SK-N-SH (cell line): ENCODE measurements around the gene NOL4L. TPM values are rescaled to one million over a fixed set of nuclear protein-coding genes. Genes with fewer than 3 reads are reported as not detected.

Experiments
- CTCF ChIA-PET: fragments of 300-600, 350-600 bp; formaldehyde crosslinking; extraction: SDS; loops from one replicate; lab custom pipeline; 2021; lab: Yijun Ruan, JAX
- POLR2A ChIA-PET: fragments of 350-600 bp; sonication (Branson Sonifier 250); formaldehyde crosslinking; extraction: SDS; loops from one replicate; lab custom pipeline; 2020; ENCODE audit warnings: antibody characterized with exemption, inconsistent platforms; lab: Yijun Ruan, JAX
- DNase-seq: peaks from one replicate; pipeline ENCODE4 v3.0.0; 2012
- H2AFZ ChIP-seq: fragments of 200-600 bp; sonication (generic); 2 replicates; pipeline ENCODE4 v1.8.1; 2016; ENCODE audit warnings: antibody characterized with exemption, mild to moderate bottlenecking, low read depth
- H3F3A ChIP-seq: fragments of 200-600 bp; sonication (generic); replicated peaks from 2 replicates; pipeline ENCODE3; 2016; ENCODE audit warnings: antibody characterized with exemption, mild to moderate bottlenecking; ENCODE audit not compliant: insufficient read depth
- H3K27ac ChIP-seq, 2 experiments: fragments of 200-500 bp in 1 of 2; fragments of 200-600 bp in 1 of 2; sonication (Bioruptor generic) in 1 of 2; sonication (generic), shearing (Covaris generic) in 1 of 2; 2 replicates each; pipeline versions ENCODE4 v1.5.1 to v1.6.1; 2014 to 2016; ENCODE audit warnings: low read depth in 2 of 2, inconsistent platforms in 1 of 2, low read length in 1 of 2, mild to moderate bottlenecking in 1 of 2, mixed read lengths in 1 of 2
- H3K27me3 ChIP-seq: fragments of 200-600 bp; sonication (generic), shearing (Covaris generic); 2 replicates; pipeline ENCODE4 v1.6.1; 2016; ENCODE audit warnings: mixed run types; ENCODE audit not compliant: insufficient read depth
- H3K36me3 ChIP-seq, 2 experiments: fragments of 200-500 bp in 1 of 2; fragments of 200-600 bp in 1 of 2; sonication (Bioruptor generic) in 1 of 2; sonication (generic) in 1 of 2; replicated peaks in 1 of 2; 2 replicates each; pipeline versions ENCODE3 to v1.5.1; 2014 to 2016; ENCODE audit warnings: low read length in 1 of 2, mild to moderate bottlenecking in 1 of 2; ENCODE audit not compliant: insufficient read depth in 2 of 2, control insufficient read depth in 1 of 2
- H3K4me1 ChIP-seq, 2 experiments: fragments of 200-500 bp in 1 of 2; fragments of 200-600 bp in 1 of 2; sonication (Bioruptor generic) in 1 of 2; sonication (generic), shearing (Covaris generic) in 1 of 2; 2 replicates each; pipeline versions ENCODE4 v1.5.1 to v1.6.1; 2014 to 2016; ENCODE audit warnings: low read depth in 1 of 2, low read length in 1 of 2, mixed run types in 1 of 2; ENCODE audit not compliant: insufficient read depth in 2 of 2, control insufficient read depth in 1 of 2
- H3K4me2 ChIP-seq: fragments of 200-600 bp; sonication (generic), shearing (Covaris generic); 2 replicates; pipeline ENCODE4 v1.6.1; 2017; ENCODE audit warnings: mixed run types
- H3K4me3 ChIP-seq, 2 experiments: fragments of 200-500 bp in 1 of 2; fragments of 200-600 bp in 1 of 2; sonication (Bioruptor generic) in 1 of 2; sonication (generic), shearing (Covaris generic) in 1 of 2; 2 replicates each; pipeline versions ENCODE4 v1.5.1 to v1.8.1; 2014 to 2016; ENCODE audit warnings: low read depth in 2 of 2, inconsistent platforms in 1 of 2, low read length in 1 of 2, mild to moderate bottlenecking in 1 of 2, mixed read lengths in 1 of 2, moderate library complexity in 1 of 2
- H3K79me2 ChIP-seq: fragments of 200-600 bp; sonication (generic); 2 replicates; pipeline ENCODE4 v1.8.1; 2017; ENCODE audit warnings: mild to moderate bottlenecking; ENCODE audit not compliant: insufficient read depth
- H3K9ac ChIP-seq: fragments of 200-600 bp; sonication (generic); 2 replicates; pipeline ENCODE4 v1.6.1; 2017; ENCODE audit warnings: mixed run types
- H3K9me2 ChIP-seq: fragments of 200-600 bp; sonication (generic); 2 replicates; pipeline ENCODE4 v1.6.1; 2017; ENCODE audit warnings: mixed run types
- H3K9me3 ChIP-seq: fragments of 200-600 bp; sonication (generic); 2 replicates; pipeline ENCODE4 v1.6.1; 2017; ENCODE audit warnings: mixed run types, mild to moderate bottlenecking, moderate library complexity
- H4K20me1 ChIP-seq: fragments of 200-600 bp; sonication (generic); 2 replicates; pipeline ENCODE4 v1.6.1; 2017; ENCODE audit warnings: mild to moderate bottlenecking, mixed run types; ENCODE audit not compliant: insufficient read depth
- CHD2 ChIP-seq: fragments of 150-350 bp; IDR thresholded peaks from 2 replicates; pipeline ENCODE4 v1.6.1; 2018; ENCODE audit warnings: low read length; ENCODE audit not compliant: partially characterized antibody
- ELF1 ChIP-seq: IDR thresholded peaks from 2 replicates; pipeline ENCODE4 v1.4.0; 2012
- EZH2phosphoT487 ChIP-seq: fragments of 200-600 bp; sonication (generic); IDR thresholded peaks from 2 replicates; pipeline ENCODE4 v1.6.1; 2017; ENCODE audit warnings: low read depth, mixed run types, mild to moderate bottlenecking, antibody characterized with exemption, moderate library complexity, borderline replicate concordance
- FOXM1 ChIP-seq: IDR thresholded peaks from 2 replicates; pipeline ENCODE4 v1.4.0; 2012; ENCODE audit warnings: low read depth, mild to moderate bottlenecking
- GATA2 ChIP-seq: sonication (generic); formaldehyde crosslinking; IDR thresholded peaks from 2 replicates; pipeline ENCODE4 v1.5.0; 2020; ENCODE audit warnings: mild to moderate bottlenecking, missing genetic modification reagents
- JUND ChIP-seq: IDR thresholded peaks from 2 replicates; pipeline ENCODE4 v1.4.0; 2012
- MEF2A ChIP-seq: IDR thresholded peaks from 2 replicates; pipeline ENCODE4 v1.4.0; 2012; ENCODE audit warnings: low read depth, borderline replicate concordance
- POLR2AphosphoS5 ChIP-seq: IDR thresholded peaks from 2 replicates; pipeline ENCODE4 v1.6.1; 2012; ENCODE audit warnings: low read depth, low read length
- RFX5 ChIP-seq: IDR thresholded peaks from 2 replicates; pipeline ENCODE4 v1.6.1; 2012; ENCODE audit warnings: mild to moderate bottlenecking, improper control_type of control experiment, low read length
- RXRA ChIP-seq: IDR thresholded peaks from 2 replicates; pipeline ENCODE4 v1.4.0; 2012; ENCODE audit warnings: low read depth, mild to moderate bottlenecking, borderline replicate concordance
- SIN3A ChIP-seq: IDR thresholded peaks from 2 replicates; pipeline ENCODE4 v1.6.1; 2012; ENCODE audit warnings: low read depth, mild to moderate bottlenecking, low read length, moderate library complexity, borderline replicate concordance
- SMC3 ChIP-seq: IDR thresholded peaks from 2 replicates; pipeline ENCODE4 v1.6.1; 2012; ENCODE audit warnings: low read depth, low read length, improper control_type of control experiment
- TAF1 ChIP-seq: IDR thresholded peaks from 2 replicates; pipeline ENCODE4 v1.6.1; 2012; ENCODE audit warnings: low read depth, mild to moderate bottlenecking, low read length, moderate library complexity, borderline replicate concordance
- YY1 ChIP-seq: IDR thresholded peaks from 2 replicates; pipeline ENCODE4 v1.4.0; 2012; ENCODE audit warnings: low read depth, mild to moderate bottlenecking
- WGBS: methylation state at CpG from one replicate; pipeline ENCODE4 v1.1.6; 2017; ENCODE audit warnings: low lambda C conversion rate; 5-methylcytosine and 5-hydroxymethylcytosine counted together
- polyA plus RNA-seq, 3 experiments: library from polyadenylated mRNA; depleted of rRNA; stranded (reverse); fragments of >200 nt; gene quantifications; 2 replicates each; pipeline ENCODE4 v1.2.3, GENCODE V29; 2012
- TF ChIP-seq, protein P1 (sequence below): IDR thresholded peaks from 2 replicates; pipeline ENCODE4 v1.4.0; 2012; ENCODE audit warnings: low read depth

NOL4L gene
- polyA plus RNA-seq, 1 of the 3 experiments (the other 2 are of a cell fraction): 14.3 TPM

DNA sequence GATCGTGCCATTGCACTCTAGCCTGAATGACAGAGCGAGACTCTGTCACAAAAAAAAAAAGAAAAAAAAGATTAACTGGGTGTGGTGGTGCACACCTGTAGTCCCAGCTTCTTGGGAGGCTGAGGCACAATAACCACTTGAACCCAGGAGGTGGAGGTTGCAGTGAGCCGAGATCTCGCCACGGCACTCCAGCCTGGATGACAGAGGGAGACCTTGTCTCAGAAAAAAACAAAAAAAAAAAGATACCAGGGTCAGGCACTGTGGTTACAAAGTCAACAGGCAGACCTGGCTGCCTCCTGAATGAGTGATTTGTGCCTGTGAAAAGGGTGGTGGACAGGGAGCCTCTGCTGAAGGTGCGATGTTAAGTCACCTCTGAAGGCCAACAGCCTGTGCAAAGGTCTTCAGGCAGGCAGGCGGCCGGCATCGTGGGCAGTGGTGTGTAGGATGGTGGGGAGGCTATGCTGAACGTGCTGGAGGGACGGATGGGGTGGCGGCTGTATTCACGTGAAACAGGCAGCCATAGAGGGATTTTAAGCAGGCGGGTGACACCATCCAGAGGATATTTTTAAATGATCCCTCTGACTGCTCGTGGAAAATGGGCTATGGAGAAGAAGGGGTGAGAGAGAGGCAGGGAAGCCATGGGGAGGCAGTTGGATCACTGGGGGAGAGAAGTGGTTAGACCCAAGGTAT is 41.4 kb downstream of the NOL4L start:
- TF ChIP-seq POLR2AphosphoS5: no peak
- TF ChIP-seq CHD2: no peak
- no peak for TF ChIP-seq TAF1
- no peak for TF ChIP-seq MEF2A
- TF ChIP-seq, all 33 proteins: peak for 0
- Histone ChIP-seq H3K27me3 (no peaks in the 10 kb centered on the region), H3K36me3 (no peaks in the 10 kb centered on the region), H3K9me3 (no peaks in the 10 kb centered on the region), H2AFZ (no peak overlapping the region), H3K4me1 (peaks cover 0 to 28% of the 10 kb centered on the region in 2 experiments; a peak in 1 of 4 replicates), H3K4me3 (no peak overlapping the region), H3K27ac (no peak overlapping the region), H3K9ac (no peak overlapping the region), H3K4me2 (no peak overlapping the region), H3F3A (no peaks in the 10 kb centered on the region), H3K9me2 (no peaks in the 10 kb centered on the region), H4K20me1 (no peaks in the 10 kb centered on the region), H3K79me2 (no peaks in the 10 kb centered on the region)
- 82% methylated on average over 15 of the region's 15 CpGs for WGBS
- DNase-seq: no peak
- POLR2A ChIA-PET: no interaction called here
- CTCF ChIA-PET: no interaction called here

DNA sequence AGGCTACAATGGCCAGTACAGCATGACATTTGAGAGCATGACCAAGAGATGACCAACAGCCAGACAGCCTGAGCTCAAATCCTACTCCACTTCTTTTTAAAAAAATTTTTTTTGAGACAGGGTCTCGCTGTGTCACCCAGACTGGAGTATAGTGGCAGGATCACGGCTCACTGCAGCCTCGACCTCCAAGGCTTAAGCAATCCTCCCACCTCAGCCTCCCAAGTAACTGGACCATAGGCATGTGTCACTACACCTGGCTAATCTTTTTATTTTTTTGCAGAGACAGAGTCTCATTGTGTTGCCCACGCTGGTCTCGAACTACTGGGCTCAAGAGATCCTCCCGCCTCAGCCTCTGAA is 42.9 kb downstream of the NOL4L start:
- Histone ChIP-seq H3K27ac (no peak overlapping the region), H3K4me3 (no peak overlapping the region), H3K9ac (no peak overlapping the region), H3K9me3 (no peaks in the 10 kb centered on the region), H3K36me3 (no peaks in the 10 kb centered on the region), H2AFZ (no peak overlapping the region), H3K9me2 (no peaks in the 10 kb centered on the region), H3F3A (no peaks in the 10 kb centered on the region), H3K27me3 (no peaks in the 10 kb centered on the region), H4K20me1 (no peaks in the 10 kb centered on the region), H3K79me2 (no peaks in the 10 kb centered on the region), H3K4me2 (no peak overlapping the region), H3K4me1 (peaks cover 0 to 40% of the 10 kb centered on the region in 2 experiments; a peak in 1 of 4 replicates)
- WGBS: 72% methylated on average over 6 of the region's 6 CpGs
- ChIA-PET CTCF (interaction anchor here (2.6 to 5.6 kb wide), 2 partner anchors 19 to 111 kb away, joined by 7 to 30 read pairs; no protein-coding TSS in a partner anchor), POLR2A (no interaction called here)
- no peak for TF ChIP-seq YY1
- TF ChIP-seq ELF1: no peak
- no peak for TF ChIP-seq JUND
- TF ChIP-seq GATA2: no peak
- no peak for TF ChIP-seq SIN3A
- TF ChIP-seq RFX5: no peak
- no peak for TF ChIP-seq EZH2phosphoT487
- no peak for TF ChIP-seq SMC3
- no peak for TF ChIP-seq FOXM1
- no peak for TF ChIP-seq RXRA
- TF ChIP-seq, protein P1, sequence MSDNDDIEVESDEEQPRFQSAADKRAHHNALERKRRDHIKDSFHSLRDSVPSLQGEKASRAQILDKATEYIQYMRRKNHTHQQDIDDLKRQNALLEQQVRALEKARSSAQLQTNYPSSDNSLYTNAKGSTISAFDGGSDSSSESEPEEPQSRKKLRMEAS: no peak
- DNase-seq: no peak
